HG03139 (cell line): ENCODE data around the gene SH3PXD2B.
A peak's percentile ranks its signal among the peaks of the same experiment; 100 is the strongest.
"Not testable (repeated sequence)": the region's sequence is repeated elsewhere in the genome, so short reads cannot be mapped to it uniquely, and the experiment has no call there.

ENCODE experiments used
- ATAC-seq: cut with Tn5 transposase; IDR thresholded peaks from one replicate; pipeline ENCODE4 v1.9.1; 2021; ENCODE audit not compliant: unreplicated experiment

The SH3PXD2B gene

GRCh38 chr5:172311026-172311425 is 143.3 kb downstream of the SH3PXD2B start:
- no peak for ATAC-seq

GRCh38 chr5:172305380-172305779 is 148.9 kb downstream of the SH3PXD2B start:
- no peak for ATAC-seq

- no peak for ATAC-seq
Measured at GRCh38 chr5:172303572-172304335, 150.6 kb downstream of the SH3PXD2B start.

GRCh38 chr5:172303162-172303561 is 151.2 kb downstream of the SH3PXD2B start:
- ATAC-seq, result no peak

GRCh38 chr5:172302047-172302710 is 152.1 kb downstream of the SH3PXD2B start:
- ATAC-seq, result no peak

GRCh38 chr5:172299916-172300439 is 154.3 kb downstream of the SH3PXD2B start:
- ATAC-seq, result no peak

- ATAC-seq, result no peak
Measured at GRCh38 chr5:172294831-172295230, 159.5 kb downstream of the SH3PXD2B start.

- ATAC-seq, result no peak
Measured at GRCh38 chr5:172293745-172294342, 160.5 kb downstream of the SH3PXD2B start.

GRCh38 chr5:172293054-172293744 is 161.1 kb downstream of the SH3PXD2B start:
- ATAC-seq, result peak; percentile 90

- not testable (repeated sequence) for ATAC-seq
Measured at GRCh38 chr5:172291837-172292236, 162.5 kb downstream of the SH3PXD2B start.

- no peak for ATAC-seq
Measured at GRCh38 chr5:172288465-172288864, 165.9 kb downstream of the SH3PXD2B start.

GRCh38 chr5:172287140-172287539 is 167.2 kb downstream of the SH3PXD2B start:
- not testable (repeated sequence) for ATAC-seq

GRCh38 chr5:172285226-172286143 is 168.8 kb downstream of the SH3PXD2B start:
- no peak for ATAC-seq

GRCh38 chr5:172284611-172284980 is 169.7 kb downstream of the SH3PXD2B start:
- ATAC-seq, result no peak

GRCh38 chr5:172283862-172284610 is 170.3 kb downstream of the SH3PXD2B start:
- peak; percentile 74 for ATAC-seq

- ATAC-seq, result peak; percentile 87
Measured at GRCh38 chr5:172283020-172283861, 171.1 kb downstream of the SH3PXD2B start, which contains the start of gene UBTD2. TSS of gene UBTD2 (minus strand) at chr5:172283764. CDS start at chr5:172283665, 99 bp downstream.

- ATAC-seq, result no peak
Measured at GRCh38 chr5:172282272-172283019, 171.9 kb downstream of the SH3PXD2B start.

- ATAC-seq, result no peak
Measured at GRCh38 chr5:172281346-172281745, 173.0 kb downstream of the SH3PXD2B start.
